OCI-LY7 (cell line): Measurements from ENCODE around the gene APOO. TPM values are rescaled to one million over a fixed set of nuclear protein-coding genes. Genes with fewer than 3 reads are reported as not detected.

Source experiments
- BruUV-seq: library from RNA; stranded (reverse); fragments of 400-500 nt; replicated peaks from 2 replicates; lab custom pipeline; 2021; lab: Mats Ljungman, UMichigan
- CTCF ChIA-PET: fragments of 300-600 bp; sonication (Branson Sonifier 250); formaldehyde crosslinking; loops from one replicate; lab custom pipeline; 2022; ENCODE audit warnings: antibody characterized with exemption; ENCODE audit not compliant: unreplicated experiment; lab: Charles Lee
- POLR2A ChIA-PET: fragments of 300-600 bp; sonication (Branson Sonifier 250); formaldehyde crosslinking; loops from one replicate; lab custom pipeline; 2022; ENCODE audit warnings: antibody characterized with exemption; lab: Charles Lee
- DNase-seq: peaks from one replicate; pipeline ENCODE4 v3.0.0-alpha.2; 2015; ENCODE audit warnings: low spot score
- H2AFZ ChIP-seq: fragments of 200-600 bp; sonication (generic), shearing (Covaris generic); 2 replicates; pipeline ENCODE4 v1.6.1; 2014; ENCODE audit warnings: mild to moderate bottlenecking, antibody characterized with exemption, low read length, moderate library complexity
- H3K27ac ChIP-seq: fragments of 200-600 bp; sonication (generic); 2 replicates; pipeline ENCODE4 v1.5.1; 2014; ENCODE audit warnings: mixed run types, low read depth, mild to moderate bottlenecking, moderate library complexity, low read length, inconsistent platforms; ENCODE audit not compliant: poor library complexity, severe bottlenecking
- H3K36me3 ChIP-seq: fragments of 200-600 bp; sonication (generic); 2 replicates; pipeline ENCODE4 v1.6.1; 2014; ENCODE audit warnings: mild to moderate bottlenecking, antibody characterized with exemption, low read length, moderate library complexity, mixed read lengths; ENCODE audit not compliant: insufficient read depth
- H3K4me1 ChIP-seq: fragments of 200-600 bp; sonication (generic); 2 replicates; pipeline ENCODE4 v1.5.1; 2014; ENCODE audit warnings: mild to moderate bottlenecking, low read length; ENCODE audit not compliant: insufficient read depth, poor library complexity, severe bottlenecking
- H3K4me2 ChIP-seq: fragments of 200-600 bp; sonication (generic); 2 replicates; pipeline ENCODE4 v1.6.1; 2014; ENCODE audit warnings: mild to moderate bottlenecking, low read length
- H3K4me3 ChIP-seq: fragments of 200-600 bp; sonication (generic); 2 replicates; pipeline ENCODE4 v1.5.1; 2014; ENCODE audit warnings: mild to moderate bottlenecking, low read depth, low read length; ENCODE audit not compliant: poor library complexity, severe bottlenecking
- H3K79me2 ChIP-seq: fragments of 200-600 bp; sonication (generic); 2 replicates; pipeline ENCODE4 v1.6.1; 2016; ENCODE audit warnings: low read depth, mild to moderate bottlenecking, low read length, moderate library complexity, mixed read lengths; ENCODE audit not compliant: insufficient read depth
- H3K9me2 ChIP-seq: fragments of 200-600 bp; sonication (generic); 2 replicates; pipeline ENCODE4 v1.6.1; 2016; ENCODE audit warnings: mild to moderate bottlenecking, low read length, mixed read lengths; ENCODE audit not compliant: insufficient read depth
- H3K9me3 ChIP-seq: fragments of 200-600 bp; sonication (generic); 2 replicates; pipeline ENCODE4 v1.6.1; 2014; ENCODE audit warnings: mild to moderate bottlenecking, mixed run types, low read length, mixed read lengths
- H4K20me1 ChIP-seq: fragments of 200-600 bp; sonication (generic); 2 replicates; pipeline ENCODE4 v1.6.1; 2014; ENCODE audit warnings: mild to moderate bottlenecking, antibody characterized with exemption, low read length, moderate library complexity, mixed read lengths; ENCODE audit not compliant: insufficient read depth
- EZH2phosphoT487 ChIP-seq: fragments of 200-600 bp; sonication (generic); IDR thresholded peaks from 2 replicates; pipeline ENCODE4 v1.6.1; 2018; ENCODE audit warnings: low read depth, borderline replicate concordance, mild to moderate bottlenecking, mixed run types, antibody characterized with exemption, low read length, moderate library complexity, mixed read lengths
- intact Hi-C: fragments of 100-400 bp; cut with micrococcal nuclease; formaldehyde crosslinking; loops from one replicate; pipeline ENCODE4 v1.10.0; 2022; ENCODE audit not compliant: unreplicated experiment
- total RNA-seq, 2 experiments: library from RNA; depleted of rRNA in 1 of 2; stranded (reverse); fragments of >200 nt in 1 of 2; shearing (Covaris generic) in 1 of 2; gene quantifications; 2 replicates each; pipeline ENCODE4 v1.2.3, GENCODE V29; 2014 to 2022
- TF ChIP-seq, protein P1 (sequence below): fragments of 200-600 bp; sonication (generic); conservative IDR thresholded peaks from 2 replicates; pipeline ENCODE4 v1.5.1; 2014; ENCODE audit warnings: mild to moderate bottlenecking, antibody characterized with exemption, low read length, moderate library complexity, mixed read lengths

Gene APOO
- total RNA-seq, 2 experiments from 2014 or later, result 17.5 to 18.1 TPM

DNA sequence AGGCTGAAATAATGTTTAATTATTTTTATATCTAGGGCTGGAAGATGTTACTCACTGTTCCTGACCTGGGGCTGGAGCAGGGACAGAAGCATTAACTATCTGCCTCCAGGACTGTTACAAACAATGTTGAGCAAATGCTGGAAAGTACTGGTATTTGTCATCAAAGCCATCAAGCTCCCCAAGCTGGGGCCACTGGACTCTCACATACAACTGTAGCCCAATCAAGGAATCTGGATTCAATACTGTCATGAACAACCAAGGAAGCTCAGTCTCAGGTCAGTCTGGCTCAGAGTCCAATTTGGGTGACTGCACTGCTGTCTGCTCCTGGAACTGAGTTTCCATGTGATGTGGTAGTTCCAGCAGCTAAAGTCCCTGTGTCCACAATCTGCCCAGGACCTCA lies 50.4 kb downstream of the APOO start:
- H2AFZ ChIP-seq, result no peak overlapping the region
- H3K27ac ChIP-seq, result no peak overlapping the region
- no peak for DNase-seq
- H3K4me1 ChIP-seq, result no peaks in the 10 kb centered on the region
- H3K9me2 ChIP-seq, result no peaks in the 10 kb centered on the region
- CTCF ChIA-PET, result no interaction called here
- no TSS peak for BruUV-seq
- no peaks in the 10 kb centered on the region for H4K20me1 ChIP-seq
- no peaks in the 10 kb centered on the region for H3K36me3 ChIP-seq
- POLR2A ChIA-PET, result interaction anchor here (0.6 kb wide), 1 partner anchor 298 kb away, joined by 3 read pairs; no protein-coding TSS in a partner anchor
- no peak overlapping the region for H3K4me2 ChIP-seq
- no peaks in the 10 kb centered on the region for H3K9me3 ChIP-seq
- no peak overlapping the region for H3K4me3 ChIP-seq
- no peaks in the 10 kb centered on the region for H3K79me2 ChIP-seq
- TF ChIP-seq, protein P1, sequence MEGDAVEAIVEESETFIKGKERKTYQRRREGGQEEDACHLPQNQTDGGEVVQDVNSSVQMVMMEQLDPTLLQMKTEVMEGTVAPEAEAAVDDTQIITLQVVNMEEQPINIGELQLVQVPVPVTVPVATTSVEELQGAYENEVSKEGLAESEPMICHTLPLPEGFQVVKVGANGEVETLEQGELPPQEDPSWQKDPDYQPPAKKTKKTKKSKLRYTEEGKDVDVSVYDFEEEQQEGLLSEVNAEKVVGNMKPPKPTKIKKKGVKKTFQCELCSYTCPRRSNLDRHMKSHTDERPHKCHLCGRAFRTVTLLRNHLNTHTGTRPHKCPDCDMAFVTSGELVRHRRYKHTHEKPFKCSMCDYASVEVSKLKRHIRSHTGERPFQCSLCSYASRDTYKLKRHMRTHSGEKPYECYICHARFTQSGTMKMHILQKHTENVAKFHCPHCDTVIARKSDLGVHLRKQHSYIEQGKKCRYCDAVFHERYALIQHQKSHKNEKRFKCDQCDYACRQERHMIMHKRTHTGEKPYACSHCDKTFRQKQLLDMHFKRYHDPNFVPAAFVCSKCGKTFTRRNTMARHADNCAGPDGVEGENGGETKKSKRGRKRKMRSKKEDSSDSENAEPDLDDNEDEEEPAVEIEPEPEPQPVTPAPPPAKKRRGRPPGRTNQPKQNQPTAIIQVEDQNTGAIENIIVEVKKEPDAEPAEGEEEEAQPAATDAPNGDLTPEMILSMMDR, result no peak
- no peak for TF ChIP-seq EZH2phosphoT487
- intact Hi-C loops, result no loop called here

DNA sequence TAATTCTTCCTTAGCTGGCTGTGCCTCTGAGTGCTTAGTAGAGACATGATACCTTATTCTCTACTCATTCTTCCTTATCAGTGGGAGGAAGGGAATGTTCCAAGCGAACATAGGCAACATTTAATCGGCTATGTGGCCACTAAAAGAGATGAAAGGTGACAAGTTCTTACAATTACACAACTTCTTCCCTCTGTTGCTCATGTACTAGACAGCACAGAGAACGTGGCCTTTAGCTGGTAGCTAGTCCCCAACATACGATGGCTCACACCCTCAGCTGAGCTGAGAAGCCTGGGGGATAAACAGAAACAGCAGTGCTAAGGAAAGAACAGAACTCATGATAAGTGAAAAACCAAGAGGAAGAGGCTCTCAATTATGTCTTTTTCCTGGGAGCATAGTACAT lies 52.2 kb downstream of the APOO start:
- intact Hi-C loops, result no loop called here
- TF ChIP-seq EZH2phosphoT487, result no peak
- TF ChIP-seq, protein P1, result no peak
- DNase-seq, result no peak
- Histone ChIP-seq H3K36me3 (no peaks in the 10 kb centered on the region), H3K4me3 (no peak overlapping the region), H3K9me3 (no peaks in the 10 kb centered on the region), H3K4me2 (no peak overlapping the region), H3K27ac (no peak overlapping the region), H4K20me1 (no peaks in the 10 kb centered on the region), H2AFZ (no peak overlapping the region), H3K79me2 (no peaks in the 10 kb centered on the region), H3K4me1 (no peaks in the 10 kb centered on the region), H3K9me2 (no peaks in the 10 kb centered on the region)
- CTCF ChIA-PET, result no interaction called here
- POLR2A ChIA-PET, result interaction anchor here (1.1 kb wide), 1 partner anchor 24 kb away, joined by 3 read pairs; no protein-coding TSS in a partner anchor
- no TSS peak for BruUV-seq

DNA sequence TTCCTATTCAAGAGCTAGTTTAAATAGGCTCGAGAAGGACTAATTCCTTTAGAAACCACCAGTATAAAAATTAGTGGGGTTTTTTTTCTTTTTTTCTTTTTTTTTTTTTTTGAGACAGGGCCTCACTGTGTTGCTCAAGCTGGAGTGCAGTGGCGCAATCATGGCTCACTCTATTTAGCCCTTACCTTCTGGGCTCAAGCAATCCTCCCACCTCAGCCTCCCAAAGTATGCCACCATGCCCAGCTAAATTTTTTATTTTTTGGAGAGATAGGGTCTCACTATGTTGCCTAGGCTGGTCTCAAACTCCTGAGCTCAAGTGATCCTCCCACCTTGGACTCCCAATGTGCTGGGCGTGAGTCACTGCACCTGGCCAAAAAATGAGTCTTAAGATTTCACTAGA lies 52.8 kb downstream of the APOO start:
- no peak overlapping the region for H3K4me3 ChIP-seq
- BruUV-seq, result no TSS peak
- POLR2A ChIA-PET, result no interaction called here
- H3K9me2 ChIP-seq, result no peaks in the 10 kb centered on the region
- intact Hi-C loops, result no loop called here
- H3K9me3 ChIP-seq, result no peaks in the 10 kb centered on the region
- TF ChIP-seq, protein P1, result no peak
- no peak for TF ChIP-seq EZH2phosphoT487
- no peaks in the 10 kb centered on the region for H3K79me2 ChIP-seq
- no peak overlapping the region for H3K4me2 ChIP-seq
- H3K36me3 ChIP-seq, result no peaks in the 10 kb centered on the region
- H4K20me1 ChIP-seq, result no peaks in the 10 kb centered on the region
- H3K4me1 ChIP-seq, result no peaks in the 10 kb centered on the region
- no peak overlapping the region for H2AFZ ChIP-seq
- H3K27ac ChIP-seq, result no peak overlapping the region
- CTCF ChIA-PET, result no interaction called here
- DNase-seq, result no peak
